RWPE2 (cell line): ENCODE measurements around the gene ACP7.

ENCODE experiments used
- ATAC-seq: fragments of 200-7000 bp; cut with Tn5 transposase; 3 replicates; pipeline ENCODE4 v1.9.1; 2021; ENCODE audit warnings: low read depth
- DNase-seq: peaks from one replicate; pipeline ENCODE4 v3.0.0-alpha.2; 2020; ENCODE audit warnings: low spot score
- H3K27ac ChIP-seq: fragments of 450-650 bp; 2 replicates; pipeline ENCODE4 v1.5.1; 2017; ENCODE audit warnings: mild to moderate bottlenecking; ENCODE audit not compliant: poor library complexity, severe bottlenecking
- H3K27me3 ChIP-seq: fragments of 250-450 bp; sonication (Bioruptor Pico); 2 replicates; pipeline ENCODE4 v1.5.1; 2021; ENCODE audit warnings: mild to moderate bottlenecking, moderate library complexity; ENCODE audit not compliant: insufficient read depth, poor library complexity, severe bottlenecking
- H3K36me3 ChIP-seq: fragments of 250-450 bp; sonication (Bioruptor Pico); 2 replicates; pipeline ENCODE4 v1.5.1; 2020; ENCODE audit warnings: low read depth, mild to moderate bottlenecking, moderate library complexity
- H3K4me1 ChIP-seq: fragments of 250-450 bp; sonication (Bioruptor Pico); 2 replicates; pipeline ENCODE4 v1.5.1; 2021; ENCODE audit warnings: mild to moderate bottlenecking, moderate library complexity; ENCODE audit not compliant: insufficient read depth, poor library complexity, severe bottlenecking
- H3K4me3 ChIP-seq: fragments of 250-450 bp; sonication (Bioruptor Pico); 2 replicates; pipeline ENCODE4 v1.5.1; 2021; ENCODE audit warnings: mild to moderate bottlenecking, moderate library complexity; ENCODE audit not compliant: severe bottlenecking
- H3K9me3 ChIP-seq: fragments of 250-450 bp; sonication (Bioruptor Pico); 2 replicates; pipeline ENCODE4 v1.5.1; 2021; ENCODE audit warnings: mild to moderate bottlenecking, moderate library complexity; ENCODE audit not compliant: severe bottlenecking
- CTCF ChIP-seq: fragments of 450-650 bp; IDR thresholded peaks from one replicate; pipeline ENCODE4 v1.5.1; 2017; ENCODE audit warnings: mild to moderate bottlenecking, moderate library complexity; ENCODE audit not compliant: poor library complexity, severe bottlenecking

The ACP7 gene

DNA sequence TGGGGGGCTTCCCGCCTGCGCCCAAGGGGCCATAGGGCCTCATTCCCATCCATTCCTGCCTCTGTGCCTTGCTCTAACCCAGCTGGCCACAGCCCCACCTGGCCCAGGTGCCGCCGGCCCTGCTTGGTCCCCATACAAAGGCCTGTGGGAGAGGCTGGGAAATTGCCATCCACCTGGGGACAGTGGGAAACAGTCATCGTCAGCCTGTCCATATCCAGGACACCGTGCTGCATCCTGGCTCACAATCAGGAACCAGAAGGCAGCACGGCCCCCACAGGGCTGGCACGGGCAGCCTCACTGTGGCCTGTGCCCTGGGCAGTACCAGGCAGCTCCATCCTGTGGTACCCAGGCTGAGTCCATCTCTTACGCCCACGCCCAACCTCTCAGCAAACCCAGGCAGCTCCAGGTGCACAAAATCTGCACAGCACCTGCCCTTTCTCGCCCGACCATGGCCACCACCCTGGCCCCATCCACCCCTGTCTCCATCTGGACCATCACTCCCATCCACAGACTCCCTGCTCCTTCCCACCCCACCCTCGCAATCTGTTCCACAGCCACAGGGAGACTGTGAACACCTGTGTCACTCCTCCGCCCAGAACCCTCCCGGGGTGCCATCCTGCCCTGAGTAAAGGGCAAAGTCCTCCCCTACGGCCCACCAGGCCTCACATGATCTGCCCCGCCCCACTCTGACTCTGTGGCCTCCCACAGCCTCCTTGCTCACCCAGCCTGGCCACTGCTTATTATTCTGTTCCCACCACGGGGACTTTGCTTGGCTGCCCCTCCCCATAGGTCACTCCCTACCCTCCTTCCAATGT is 30.7 kb upstream of the ACP7 start:
- H3K4me3 ChIP-seq, result no peak overlapping the region
- no peak for TF ChIP-seq CTCF
- H3K27me3 ChIP-seq, result no peaks in the 10 kb centered on the region
- H3K4me1 ChIP-seq, result no peaks in the 10 kb centered on the region
- H3K36me3 ChIP-seq, result no peaks in the 10 kb centered on the region
- ATAC-seq (no peak), DNase-seq (no peak)
- H3K9me3 ChIP-seq, result no peaks in the 10 kb centered on the region
- H3K27ac ChIP-seq, result no peak overlapping the region

- no peak for DNase-seq
- H3K4me3 ChIP-seq, result no peak overlapping the region
- no peaks in the 10 kb centered on the region for H3K4me1 ChIP-seq
- no peak for ATAC-seq
- no peak overlapping the region for H3K27ac ChIP-seq
- no peaks in the 10 kb centered on the region for H3K9me3 ChIP-seq
- TF ChIP-seq CTCF, result no peak
- no peaks in the 10 kb centered on the region for H3K36me3 ChIP-seq
- H3K27me3 ChIP-seq, result no peaks in the 10 kb centered on the region
Observed at GRCh38 chr19:39054091-39054470, 30.1 kb upstream of the ACP7 start.

GRCh38 chr19:39057615-39058014 is 26.6 kb upstream of the ACP7 start:
- TF ChIP-seq CTCF, result no peak
- DNase-seq, result no peak
- no peaks in the 10 kb centered on the region for H3K4me1 ChIP-seq
- H3K27ac ChIP-seq, result no peak overlapping the region
- H3K27me3 ChIP-seq, result no peaks in the 10 kb centered on the region
- no peaks in the 10 kb centered on the region for H3K36me3 ChIP-seq
- H3K9me3 ChIP-seq, result no peaks in the 10 kb centered on the region
- ATAC-seq, result no peak
- no peak overlapping the region for H3K4me3 ChIP-seq

DNA sequence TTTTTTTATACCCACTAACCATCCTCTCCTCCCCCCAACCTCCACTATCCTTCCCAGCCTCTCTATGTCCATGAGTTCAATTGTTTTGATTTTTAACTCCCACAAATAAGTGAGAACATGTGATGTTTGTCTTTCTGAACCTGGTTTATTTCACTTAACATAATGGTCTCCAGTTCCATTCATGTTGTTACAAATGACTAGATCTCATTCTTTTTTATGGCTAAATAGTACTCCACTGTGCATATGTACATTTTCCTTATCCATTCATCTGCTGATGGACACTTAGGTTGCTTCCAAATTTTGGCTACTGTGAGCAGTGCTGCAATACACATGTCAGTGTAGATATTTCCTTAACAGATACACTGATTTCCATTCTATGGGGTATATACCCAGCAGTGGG is 24.9 kb upstream of the ACP7 start:
- H3K27ac ChIP-seq, result no peak overlapping the region
- H3K4me1 ChIP-seq, result no peaks in the 10 kb centered on the region
- no peaks in the 10 kb centered on the region for H3K27me3 ChIP-seq
- TF ChIP-seq CTCF, result no peak
- no peaks in the 10 kb centered on the region for H3K9me3 ChIP-seq
- no peaks in the 10 kb centered on the region for H3K36me3 ChIP-seq
- no peak for ATAC-seq
- DNase-seq, result no peak
- no peak overlapping the region for H3K4me3 ChIP-seq

- H3K27me3 ChIP-seq, result no peaks in the 10 kb centered on the region
- no peaks in the 10 kb centered on the region for H3K36me3 ChIP-seq
- no peaks in the 10 kb centered on the region for H3K4me1 ChIP-seq
- H3K4me3 ChIP-seq, result no peak overlapping the region
- no peaks in the 10 kb centered on the region for H3K9me3 ChIP-seq
- DNase-seq (no peak), ATAC-seq (no peak)
- no peak for TF ChIP-seq CTCF
- H3K27ac ChIP-seq, result no peak overlapping the region
Observed at GRCh38 chr19:39060171-39060570, 24.0 kb upstream of the ACP7 start.
